ENCODE measurements around the gene CFAP46. TPM values are rescaled to one million over a fixed set of nuclear protein-coding genes. Genes with fewer than 3 reads are reported as not detected.
"Not testable (repeated sequence)": the region's sequence is repeated elsewhere in the genome, so short reads cannot be mapped to it uniquely, and the experiment has no call there.

Gene CFAP46
- total RNA-seq, 1 experiment from 2014 or later = not detected

DNA sequence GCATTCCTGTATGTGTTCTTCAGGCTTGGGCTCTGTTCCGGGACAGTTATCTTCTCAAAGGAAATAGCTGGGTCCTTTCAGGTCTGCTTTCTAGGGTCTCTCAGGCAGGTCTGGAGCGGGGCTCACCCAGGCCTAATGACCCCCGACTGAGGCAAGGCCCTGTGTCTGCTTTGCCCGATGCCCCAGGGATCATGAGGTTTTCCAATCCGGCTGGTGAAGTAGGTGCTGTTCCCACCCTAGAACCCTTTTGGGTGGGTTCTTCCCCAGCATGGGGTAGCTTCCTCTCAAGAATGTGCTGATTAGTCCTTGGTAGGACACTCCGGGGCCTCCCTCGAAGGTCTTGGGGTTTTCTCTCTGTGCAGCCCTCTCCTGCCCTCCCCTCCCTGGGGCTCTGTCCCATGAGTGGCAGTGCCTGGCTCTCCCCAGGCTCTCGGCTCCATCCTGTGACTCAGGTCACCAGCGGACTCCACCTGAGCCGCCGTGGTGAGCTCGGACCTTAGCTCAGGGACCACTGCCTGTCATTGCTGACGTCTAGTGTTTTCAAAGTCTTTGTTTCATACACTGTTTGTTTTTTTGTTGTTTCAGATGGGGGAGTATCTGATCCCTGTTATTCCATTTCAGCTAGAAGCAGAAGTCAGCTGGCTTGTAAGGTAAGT is 85.4 kb downstream of the CFAP46 start:
- in situ Hi-C loops (cut with HindIII; ENCODE audit: low pct_unique_long_range_greater_than_20kb, low sequenced_read_pairs) = no loop called here
- DNase-seq (ENCODE audit: low read depth, low spot score) = no peak

DNA sequence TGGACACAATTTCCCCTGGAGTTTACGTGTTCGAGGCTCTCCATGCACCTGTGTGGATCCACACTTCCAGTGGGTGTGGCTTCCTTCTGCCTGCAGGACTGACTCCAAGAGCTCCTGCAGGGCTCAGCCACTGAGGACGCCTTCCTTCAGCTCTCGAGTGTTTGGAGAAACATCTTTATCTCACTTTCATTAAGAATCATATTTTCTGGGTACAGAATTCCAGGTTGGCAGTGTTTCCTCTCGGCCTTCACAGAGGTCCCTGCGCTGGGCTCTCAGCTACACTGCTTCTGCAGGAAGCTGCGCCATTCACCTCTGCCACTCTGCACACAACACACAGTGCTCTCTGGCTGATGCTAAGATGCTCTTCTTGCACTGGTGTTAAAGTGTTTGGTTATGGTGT is 86.5 kb downstream of the CFAP46 start:
- in situ Hi-C loops (cut with HindIII; ENCODE audit: low pct_unique_long_range_greater_than_20kb, low sequenced_read_pairs) = no loop called here

DNA sequence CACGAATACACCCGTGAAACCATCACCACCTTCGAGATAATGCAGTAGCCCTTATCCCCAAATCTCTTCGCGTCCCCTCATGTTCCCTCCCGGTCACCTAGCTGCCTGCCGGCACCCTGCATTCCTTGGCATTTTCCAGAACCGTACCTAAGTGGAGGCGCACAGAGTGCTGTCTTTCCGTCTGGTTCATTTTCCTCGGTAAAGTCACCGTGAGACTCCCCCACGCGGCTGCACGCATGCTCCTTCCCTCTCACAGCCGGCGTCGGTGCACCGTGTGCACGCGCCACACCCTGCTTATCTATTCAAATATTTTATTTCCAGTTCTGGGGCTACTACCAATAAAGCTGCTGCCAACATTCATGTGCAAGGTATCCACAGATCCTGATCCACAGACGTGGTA is 90.9 kb downstream of the CFAP46 start:
- in situ Hi-C loops (cut with HindIII; ENCODE audit: low pct_unique_long_range_greater_than_20kb, low sequenced_read_pairs) = no loop called here

More for the DNA sequence above, 86.5 kb downstream of the CFAP46 start:
- no peak for DNase-seq (ENCODE audit: low read depth, low spot score)

DNA sequence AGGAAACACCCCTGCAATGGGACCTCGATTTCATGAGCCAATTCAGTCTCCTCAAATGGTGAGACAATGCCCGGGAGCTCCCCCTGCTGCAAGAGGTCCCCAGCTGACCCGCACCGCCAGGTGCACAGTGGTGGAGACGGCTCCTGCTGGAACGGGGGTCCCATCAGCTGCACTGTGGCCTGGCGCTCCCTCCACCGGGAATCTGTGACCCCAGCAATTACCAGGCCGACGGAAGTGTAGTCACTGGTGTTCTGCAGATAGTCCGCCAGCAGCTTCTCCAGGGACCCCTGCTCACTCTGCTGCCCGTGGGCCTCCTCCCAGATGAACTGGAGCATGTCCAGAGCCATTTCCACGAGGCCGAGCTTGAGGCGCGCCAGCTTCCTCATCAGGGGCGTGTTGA is 91.5 kb downstream of the CFAP46 start:
- in situ Hi-C loops (cut with HindIII; ENCODE audit: low pct_unique_long_range_greater_than_20kb, low sequenced_read_pairs) = no loop called here
- DNase-seq (ENCODE audit: low read depth, low spot score) = no peak

More for the DNA sequence above, 90.9 kb downstream of the CFAP46 start:
- DNase-seq (ENCODE audit: low read depth, low spot score) = no peak

DNA sequence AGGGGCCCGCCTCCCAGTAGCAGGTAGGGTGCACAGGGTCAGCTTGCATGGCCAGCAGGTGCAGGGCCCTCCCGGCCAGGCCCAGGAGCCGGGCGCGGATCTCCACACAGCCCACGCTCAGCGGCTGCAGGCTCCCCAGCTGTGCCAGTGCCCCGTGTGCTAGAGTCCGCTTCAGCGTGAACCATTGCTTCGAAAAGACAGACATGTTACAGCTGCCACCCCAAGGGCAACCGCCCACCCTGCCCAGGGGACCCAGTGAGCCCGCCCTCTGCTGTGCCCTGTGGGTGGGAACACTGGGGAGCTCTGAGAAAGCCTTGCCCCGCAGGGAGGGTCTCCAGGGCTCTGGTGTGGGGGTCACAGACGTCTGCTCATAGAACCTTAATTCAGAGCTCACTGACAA is 92.1 kb downstream of the CFAP46 start:
- in situ Hi-C loops (cut with HindIII; ENCODE audit: low pct_unique_long_range_greater_than_20kb, low sequenced_read_pairs) = no loop called here
- DNase-seq (ENCODE audit: low read depth, low spot score) = no peak

DNA sequence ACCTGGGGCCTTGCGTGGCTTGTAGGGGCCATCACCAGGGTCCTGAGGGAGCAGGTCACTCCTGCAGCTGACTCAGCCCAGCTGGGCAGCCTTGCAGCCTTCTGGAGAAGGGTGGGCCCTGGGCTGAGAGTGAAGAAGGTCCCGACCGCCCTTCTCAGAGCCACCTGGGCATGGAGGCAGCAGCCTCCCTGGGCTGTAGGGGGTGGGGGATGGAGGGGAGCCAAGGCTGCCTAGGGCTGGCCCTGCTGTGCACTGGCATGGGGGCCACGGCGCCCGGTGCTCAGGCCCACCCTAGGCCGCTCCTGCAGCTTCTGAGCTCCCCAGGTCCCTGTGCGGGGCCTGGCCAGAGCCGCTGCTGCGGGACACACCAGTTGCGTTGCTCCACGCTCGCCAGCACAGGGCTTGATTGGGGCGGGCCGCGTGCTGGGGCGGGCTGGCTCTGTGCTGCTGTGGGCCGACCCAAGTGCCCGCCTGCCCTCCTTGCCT is 92.8 kb downstream of the CFAP46 start:
- in situ Hi-C loops (cut with HindIII; ENCODE audit: low pct_unique_long_range_greater_than_20kb, low sequenced_read_pairs) = no loop called here
- DNase-seq (ENCODE audit: low read depth, low spot score) = no peak

DNA sequence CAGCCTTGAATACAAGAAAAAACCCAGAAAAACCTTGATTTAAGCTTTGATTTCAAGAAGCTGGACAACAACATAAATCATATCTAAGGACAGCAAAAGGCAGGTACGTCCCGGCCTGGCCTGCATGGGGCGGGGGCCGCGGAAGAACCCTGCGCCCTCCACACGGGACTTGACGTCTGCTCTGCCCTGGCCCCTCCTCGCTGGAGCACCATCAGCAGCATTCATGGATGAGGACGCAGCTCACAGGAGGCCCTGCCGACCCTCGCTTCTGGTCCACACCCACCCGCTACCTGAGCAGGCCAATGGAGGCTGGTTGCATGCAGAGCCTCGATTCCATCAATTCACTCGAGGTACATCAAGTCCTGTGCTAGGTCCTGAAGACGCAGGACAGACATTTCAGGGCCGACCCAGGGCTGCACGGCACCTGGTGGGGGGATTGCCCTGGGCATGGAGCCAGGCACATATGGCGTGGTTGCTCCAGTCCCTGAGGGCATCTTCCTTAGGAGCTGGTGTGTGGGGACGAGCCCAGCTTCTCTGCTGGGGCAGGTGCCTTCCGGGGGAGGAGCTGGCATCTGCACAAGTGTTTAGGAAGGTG is 93.3 kb downstream of the CFAP46 start:
- in situ Hi-C loops (cut with HindIII; ENCODE audit: low pct_unique_long_range_greater_than_20kb, low sequenced_read_pairs) = no loop called here
- no peak for DNase-seq (ENCODE audit: low read depth, low spot score)

DNA sequence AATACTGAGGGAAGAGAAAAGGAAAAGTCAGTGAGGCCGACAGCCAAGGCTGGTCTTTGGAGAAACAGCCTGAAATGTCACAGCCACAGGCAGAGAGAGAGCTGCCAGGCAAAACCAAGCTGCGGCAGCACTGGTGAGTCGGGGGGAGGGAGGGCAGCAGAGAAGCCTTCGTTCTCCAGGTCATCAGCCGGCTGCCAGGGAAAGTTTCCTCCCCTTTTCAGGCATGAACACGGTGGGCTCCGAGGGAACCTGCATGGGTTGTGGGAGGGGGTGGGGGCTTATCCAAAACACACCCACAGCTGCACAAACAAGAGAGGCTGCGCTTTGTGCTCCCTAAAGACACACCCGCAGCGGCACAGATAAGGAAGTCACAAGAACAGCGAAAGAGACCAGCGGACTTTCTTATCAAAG is 94.1 kb downstream of the CFAP46 start:
- DNase-seq (ENCODE audit: low read depth, low spot score) = no peak
- in situ Hi-C loops (cut with HindIII; ENCODE audit: low pct_unique_long_range_greater_than_20kb, low sequenced_read_pairs) = no loop called here

DNA sequence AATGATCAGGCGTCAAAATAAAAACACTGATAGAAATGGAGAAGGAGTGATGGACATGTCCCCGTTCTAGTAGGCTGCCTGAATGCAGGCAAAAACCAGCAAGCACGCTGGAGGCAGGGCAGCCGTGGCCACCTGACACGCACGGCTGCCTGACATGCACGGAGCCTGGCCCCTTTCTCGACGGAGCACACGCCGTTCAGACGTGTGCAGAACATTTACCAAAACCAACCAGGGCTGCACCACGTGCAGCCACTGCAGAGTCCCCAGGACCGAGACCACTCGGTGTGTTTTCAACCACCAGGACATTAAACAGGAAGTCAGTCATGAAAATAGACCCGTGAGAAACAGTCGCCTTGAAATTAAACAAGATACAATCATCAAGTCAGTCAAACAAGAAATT is 94.5 kb downstream of the CFAP46 start:
- DNase-seq (ENCODE audit: low read depth, low spot score) = no peak
- in situ Hi-C loops (cut with HindIII; ENCODE audit: low pct_unique_long_range_greater_than_20kb, low sequenced_read_pairs) = no loop called here

DNA sequence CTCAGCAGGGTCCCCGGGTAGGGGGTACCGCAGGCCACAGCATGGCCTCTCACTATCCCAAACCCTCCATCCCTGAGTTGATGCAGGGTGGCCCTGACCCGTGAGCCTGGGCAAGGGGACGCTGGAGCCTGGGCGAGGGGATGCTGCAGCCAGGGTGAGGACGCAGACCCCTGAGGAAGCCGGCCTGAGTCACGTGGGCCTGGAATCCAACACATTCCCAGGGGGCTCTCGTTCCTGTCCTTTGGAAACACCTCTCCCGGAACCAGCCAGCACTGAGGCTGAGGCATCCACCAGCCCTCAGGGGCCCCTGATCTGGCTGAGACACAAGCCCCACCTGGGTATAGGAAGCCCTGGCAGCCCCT is 95.0 kb downstream of the CFAP46 start:
- no peak for DNase-seq (ENCODE audit: low read depth, low spot score)
- in situ Hi-C loops (cut with HindIII; ENCODE audit: low pct_unique_long_range_greater_than_20kb, low sequenced_read_pairs) = no loop called here

DNA sequence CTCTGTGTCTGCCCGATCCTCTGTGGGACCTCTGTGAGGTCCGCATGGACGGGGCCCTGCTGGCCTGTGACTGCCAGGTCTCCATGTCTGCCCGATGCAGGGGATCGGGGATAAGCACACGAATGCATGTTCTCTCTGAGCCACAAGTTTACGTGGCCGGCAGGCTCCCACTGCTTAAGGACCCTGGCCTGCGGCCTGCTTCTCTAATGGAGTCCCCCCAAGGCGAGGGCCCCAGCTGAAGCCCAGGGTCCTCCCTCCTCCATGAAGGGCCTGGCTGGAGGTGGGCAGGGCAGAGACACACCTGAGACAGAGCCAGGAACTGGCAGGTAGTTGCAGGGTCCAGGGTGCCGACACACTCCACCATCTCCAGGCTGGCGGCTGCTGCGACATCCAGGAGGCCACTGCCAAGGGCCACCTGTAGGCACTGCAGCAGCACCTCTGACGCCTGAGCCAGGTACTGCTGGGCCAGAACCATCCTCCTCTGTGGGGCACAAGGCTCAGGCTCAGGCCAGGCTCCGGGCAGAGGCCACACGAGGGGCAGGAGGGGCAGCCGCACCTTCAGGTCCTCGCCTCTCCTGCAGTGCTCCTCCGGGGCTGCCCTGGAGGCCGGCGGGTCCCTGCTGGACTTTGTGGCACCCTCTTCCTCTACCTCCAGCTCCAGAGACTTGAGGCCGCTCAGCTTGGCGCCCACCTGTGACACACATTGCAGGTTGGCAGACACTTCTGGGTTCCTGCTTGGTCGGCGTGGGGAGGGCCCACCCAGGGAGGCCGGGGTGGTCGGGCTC is 95.5 kb downstream of the CFAP46 start:
- in situ Hi-C loops (cut with HindIII; ENCODE audit: low pct_unique_long_range_greater_than_20kb, low sequenced_read_pairs) = no loop called here
- DNase-seq (ENCODE audit: low read depth, low spot score) = no peak

DNA sequence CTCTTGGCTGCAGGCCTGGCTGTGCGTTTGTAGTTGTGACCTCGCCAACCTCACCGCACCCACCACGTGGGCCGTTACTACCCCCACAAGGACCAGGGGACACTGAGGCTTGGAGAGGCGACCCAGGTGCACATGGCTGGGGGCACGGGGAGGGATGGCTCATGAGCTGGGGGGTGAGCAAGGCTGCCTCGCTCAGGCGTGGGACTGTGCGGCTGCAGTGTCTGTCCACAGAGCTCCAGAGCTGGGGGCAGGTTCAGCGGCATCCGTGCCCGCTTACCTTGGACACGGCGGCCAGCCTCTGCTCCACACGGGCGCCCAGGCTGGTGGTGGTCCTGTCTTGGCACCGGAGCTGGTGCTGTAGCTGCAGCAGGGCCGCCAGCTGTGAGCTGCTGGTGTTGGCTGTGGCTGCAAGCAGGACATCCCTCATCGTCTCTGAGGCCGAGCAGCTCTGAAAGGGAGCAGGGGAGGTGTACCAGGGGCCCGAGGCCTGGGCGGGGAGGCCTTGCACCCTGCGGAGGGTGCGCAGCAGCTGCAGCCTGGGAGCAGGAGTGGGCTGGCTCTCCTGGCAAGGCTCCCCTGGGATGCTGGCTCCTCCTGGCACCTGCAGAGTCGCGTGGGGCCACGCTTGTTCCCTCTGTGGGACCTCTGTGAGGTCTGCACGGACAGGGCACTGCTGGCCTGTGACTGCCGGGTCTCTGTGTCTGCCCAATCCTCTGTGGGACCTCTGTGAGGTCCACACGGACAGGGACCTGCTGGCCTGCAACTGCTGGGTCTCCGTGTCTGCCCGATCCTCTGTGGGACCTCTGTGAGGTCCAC is 96.4 kb downstream of the CFAP46 start:
- in situ Hi-C loops (cut with HindIII; ENCODE audit: low pct_unique_long_range_greater_than_20kb, low sequenced_read_pairs) = no loop called here

DNA sequence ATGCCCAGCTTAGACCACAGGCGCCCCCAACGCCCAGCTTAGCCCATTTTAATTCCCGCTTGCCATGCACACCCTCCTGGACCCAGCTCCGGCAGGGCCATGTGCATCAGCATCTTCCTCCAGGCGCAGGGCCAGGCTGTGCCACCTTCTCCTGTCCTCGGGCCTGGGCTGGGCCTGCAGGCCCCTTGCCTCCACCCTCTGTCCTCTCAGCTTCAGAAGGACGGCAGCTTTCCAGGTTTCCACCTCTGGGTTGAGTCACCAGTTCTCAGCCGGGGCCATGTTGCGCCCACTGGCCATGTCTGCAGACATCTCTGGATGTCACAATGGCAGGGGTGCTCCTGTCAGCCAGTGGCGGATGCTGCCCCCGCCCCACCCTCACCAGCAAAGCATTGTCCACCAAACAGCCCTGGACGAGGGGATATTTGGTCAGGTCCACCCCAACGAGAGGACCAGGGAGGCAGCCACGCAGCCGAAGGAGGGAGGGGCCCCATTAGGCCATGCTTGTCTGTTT is 97.3 kb downstream of the CFAP46 start:
- in situ Hi-C loops (cut with HindIII; ENCODE audit: low pct_unique_long_range_greater_than_20kb, low sequenced_read_pairs) = no loop called here
- DNase-seq (ENCODE audit: low read depth, low spot score) = no peak

More for the DNA sequence above, 96.4 kb downstream of the CFAP46 start:
- DNase-seq (ENCODE audit: low read depth, low spot score) = no peak

DNA sequence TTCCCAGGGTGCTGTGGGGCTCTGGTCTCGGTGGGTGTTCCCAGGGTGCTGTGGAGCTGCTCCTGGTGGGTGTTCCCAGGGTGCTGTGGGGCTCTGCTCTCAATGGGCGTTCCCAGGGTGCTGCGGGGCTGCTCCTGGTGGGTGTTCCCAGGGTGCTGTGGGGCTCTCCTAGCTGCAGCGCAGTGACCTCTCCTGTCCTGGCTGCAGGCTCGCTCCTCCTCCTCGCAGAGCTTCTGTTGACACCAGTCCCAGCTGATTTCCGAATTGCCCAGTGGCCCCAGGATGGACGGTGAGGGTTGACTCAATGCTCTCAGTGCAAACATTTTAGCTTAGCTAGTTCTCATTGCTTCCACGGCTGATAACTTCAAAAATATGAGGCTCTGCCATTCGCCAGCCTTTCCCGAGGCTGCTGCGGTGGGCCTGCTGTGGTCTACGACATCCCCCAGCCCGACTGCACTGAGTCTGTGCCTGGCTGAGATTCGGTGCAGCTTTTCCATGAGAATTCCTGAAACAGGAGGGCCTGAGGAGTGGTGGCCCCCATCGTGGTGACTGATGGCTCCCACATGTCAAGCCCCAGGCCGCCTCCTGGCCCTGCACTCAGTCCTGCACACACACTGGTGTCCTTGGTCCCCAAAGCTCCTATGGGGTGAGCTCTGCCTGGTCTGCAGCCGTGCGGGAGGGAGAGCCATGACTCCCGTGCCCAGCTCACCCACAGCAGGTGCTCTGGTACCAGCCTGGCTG is 98.1 kb downstream of the CFAP46 start:
- in situ Hi-C loops (cut with HindIII; ENCODE audit: low pct_unique_long_range_greater_than_20kb, low sequenced_read_pairs) = no loop called here
- DNase-seq (ENCODE audit: low read depth, low spot score) = no peak

DNA sequence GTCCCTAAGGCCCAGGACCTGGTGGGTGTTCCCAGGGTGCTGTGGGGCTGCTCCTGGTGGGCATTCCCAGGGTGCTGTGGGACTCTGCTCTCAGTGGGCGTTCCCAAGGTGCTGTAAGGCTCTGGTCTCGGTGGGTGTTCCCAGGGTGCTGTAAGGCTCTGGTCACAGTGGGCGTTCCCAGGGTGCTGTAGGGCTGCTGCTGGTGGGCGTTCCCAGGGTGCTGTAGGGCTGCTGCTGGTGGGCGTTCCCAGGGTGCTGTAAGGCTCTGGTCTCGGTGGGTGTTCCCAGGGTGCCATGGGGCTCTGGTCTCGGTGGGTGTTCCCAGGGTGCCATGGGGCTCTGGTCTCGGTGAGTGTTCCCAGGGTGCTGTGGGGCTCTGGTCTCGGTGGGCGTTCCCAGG is 99.1 kb downstream of the CFAP46 start:
- DNase-seq (ENCODE audit: low read depth, low spot score); in situ Hi-C loops (cut with HindIII; ENCODE audit: low pct_unique_long_range_greater_than_20kb, low sequenced_read_pairs): not testable (repeated sequence)

DNA sequence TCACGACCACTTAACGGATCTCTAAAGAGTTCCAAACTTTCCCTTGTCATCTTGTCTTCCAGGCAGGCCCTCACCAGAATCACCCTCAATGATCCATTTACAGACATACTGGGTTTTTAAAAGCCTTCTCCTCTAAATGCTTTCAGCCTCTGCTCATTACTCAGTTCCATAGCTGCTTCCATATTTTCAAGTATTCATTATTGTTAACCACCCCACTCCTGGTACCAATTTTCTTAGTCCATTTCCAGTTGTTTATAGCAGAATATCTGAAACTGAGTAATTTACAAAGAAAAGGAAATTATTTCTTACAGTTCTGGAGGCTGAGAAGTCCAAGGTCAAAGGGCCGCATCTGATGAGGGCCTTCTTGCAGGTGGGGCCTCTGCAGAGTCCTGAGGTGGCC is 100.0 kb downstream of the CFAP46 start:
- no peak for DNase-seq (ENCODE audit: low read depth, low spot score)
- in situ Hi-C loops (cut with HindIII; ENCODE audit: low pct_unique_long_range_greater_than_20kb, low sequenced_read_pairs) = no loop called here

DNA sequence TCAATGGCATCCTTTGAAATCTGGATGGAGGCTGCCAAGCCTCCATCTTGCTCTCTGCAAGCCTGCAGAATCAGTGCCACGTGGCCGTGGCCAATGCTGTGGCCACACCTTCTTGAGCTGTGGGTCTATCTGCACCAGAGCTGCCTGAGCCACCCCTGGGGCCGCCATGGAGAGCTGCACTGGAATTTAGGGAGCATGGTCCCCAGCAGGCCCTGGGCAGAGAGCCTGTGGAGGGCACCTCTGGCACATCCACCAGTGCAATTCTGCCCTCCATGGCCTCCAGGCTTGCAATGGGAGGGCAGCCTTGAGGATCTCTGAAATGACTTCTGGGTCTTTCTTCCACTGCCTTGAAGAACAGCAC is 100.8 kb downstream of the CFAP46 start:
- DNase-seq (ENCODE audit: low read depth, low spot score) = no peak
- in situ Hi-C loops (cut with HindIII; ENCODE audit: low pct_unique_long_range_greater_than_20kb, low sequenced_read_pairs) = no loop called here
